OCI-LY1 (cell line): ENCODE data around the gene KEL.

Source experiments
- H2AFZ ChIP-seq: fragments of 200-600 bp; sonication (generic), shearing (Covaris generic); 2 replicates; pipeline ENCODE4 v1.6.0; 2014; ENCODE audit warnings: antibody characterized with exemption, mild to moderate bottlenecking, low read length
- H3F3A ChIP-seq: fragments of 200-600 bp; sonication (generic), shearing (Covaris generic); 2 replicates; pipeline ENCODE4 v1.6.0; 2014; ENCODE audit warnings: mild to moderate bottlenecking, antibody characterized with exemption, low read length, moderate library complexity; ENCODE audit not compliant: insufficient read depth
- H3K27ac ChIP-seq: fragments of 200-600 bp; sonication (generic); 2 replicates; pipeline ENCODE4 v1.5.1; 2014; ENCODE audit warnings: low read length, mixed run types, mild to moderate bottlenecking, low read depth; ENCODE audit not compliant: poor library complexity, severe bottlenecking
- H3K27me3 ChIP-seq: fragments of 200-600 bp; sonication (generic); 2 replicates; pipeline ENCODE4 v1.6.0; 2014; ENCODE audit warnings: antibody characterized with exemption, mild to moderate bottlenecking, low read length, moderate library complexity; ENCODE audit not compliant: insufficient read depth
- H3K36me3 ChIP-seq: fragments of 200-600 bp; sonication (generic); 2 replicates; pipeline ENCODE4 v1.6.1; 2014; ENCODE audit warnings: mild to moderate bottlenecking, antibody characterized with exemption, low read length, moderate library complexity, mixed read lengths; ENCODE audit not compliant: insufficient read depth
- H3K4me1 ChIP-seq: fragments of 200-600 bp; sonication (generic); 2 replicates; pipeline ENCODE4 v1.5.1; 2014; ENCODE audit warnings: mild to moderate bottlenecking, low read length, moderate library complexity; ENCODE audit not compliant: insufficient read depth, severe bottlenecking
- H3K4me2 ChIP-seq: fragments of 200-600 bp; sonication (generic), shearing (Covaris generic); 2 replicates; pipeline ENCODE4 v1.6.1; 2014; ENCODE audit warnings: low read length
- H3K4me3 ChIP-seq: fragments of 200-600 bp; sonication (generic); 2 replicates; pipeline ENCODE4 v1.5.1; 2014; ENCODE audit warnings: low read length, low read depth, mild to moderate bottlenecking, mixed read lengths; ENCODE audit not compliant: poor library complexity, severe bottlenecking
- H3K79me2 ChIP-seq: fragments of 200-600 bp; shearing (Covaris generic); 2 replicates; pipeline ENCODE4 v1.6.1; 2016; ENCODE audit warnings: mixed run types, low read length, mixed read lengths; ENCODE audit not compliant: insufficient read depth
- H3K9ac ChIP-seq: fragments of 200-600 bp; sonication (generic), shearing (Covaris generic); 2 replicates; pipeline ENCODE4 v1.6.1; 2014; ENCODE audit warnings: mild to moderate bottlenecking, low read length, mixed read lengths
- H3K9me2 ChIP-seq: fragments of 200-600 bp; sonication (generic), shearing (Covaris generic); 2 replicates; pipeline ENCODE4 v1.6.1; 2014; ENCODE audit warnings: low read depth, mild to moderate bottlenecking, low read length, mixed read lengths
- H3K9me3 ChIP-seq: fragments of 200-600 bp; shearing (Covaris generic); 2 replicates; pipeline ENCODE4 v1.6.1; 2014; ENCODE audit warnings: low read length, mixed read lengths
- H4K20me1 ChIP-seq: fragments of 200-600 bp; sonication (generic), shearing (Covaris generic); 2 replicates; pipeline ENCODE4 v1.6.0; 2016; ENCODE audit warnings: mild to moderate bottlenecking, low read length; ENCODE audit not compliant: insufficient read depth
- CTCF ChIP-seq: fragments of 200-600 bp; sonication (generic), shearing (Covaris generic); IDR thresholded peaks from 2 replicates; pipeline ENCODE4 v1.5.1; 2017; ENCODE audit warnings: mild to moderate bottlenecking, antibody characterized with exemption, low read length, moderate library complexity, mixed read lengths
- EZH2 ChIP-seq: fragments of 200-600 bp; sonication (generic), shearing (Covaris generic); IDR thresholded peaks from 2 replicates; pipeline ENCODE4 v1.8.0; 2017; ENCODE audit warnings: borderline replicate concordance, mixed run types, mild to moderate bottlenecking, antibody characterized with exemption, low read length, moderate library complexity, mixed read lengths

Gene KEL

DNA sequence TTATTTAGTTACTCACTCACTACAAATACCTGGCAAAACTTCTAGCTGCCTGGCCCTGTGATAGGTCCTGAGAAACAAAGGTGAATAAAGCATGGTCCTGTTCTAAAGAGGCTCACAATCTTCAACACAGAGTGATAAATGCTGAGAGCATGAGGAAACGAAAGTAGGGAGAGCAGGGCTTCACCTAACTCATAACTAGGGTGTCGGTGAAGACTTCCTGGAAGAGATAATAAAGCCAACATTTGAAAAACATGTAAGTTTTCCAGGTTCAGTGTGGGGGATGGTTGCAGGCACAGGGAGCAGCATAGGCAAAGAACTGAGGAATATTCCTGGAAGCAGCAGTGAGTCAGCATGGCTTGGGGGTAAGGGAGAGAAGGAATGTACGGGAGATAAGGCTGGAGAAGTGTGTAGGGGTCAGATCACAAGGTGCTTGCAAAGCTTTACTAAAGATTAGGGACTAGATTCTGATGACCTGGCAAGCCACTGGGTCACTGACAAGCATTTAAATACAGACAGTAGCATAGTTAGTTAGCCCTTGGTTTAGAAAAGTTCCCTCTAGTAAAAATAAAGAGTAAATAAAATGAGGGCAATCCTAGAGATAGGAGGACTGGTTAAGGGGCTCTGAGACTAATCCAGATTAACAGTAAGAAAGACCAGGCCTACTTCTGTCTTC is 5.1 kb downstream of the KEL start:
- no peak overlapping the region for H2AFZ ChIP-seq
- no peak overlapping the region for H3K4me2 ChIP-seq
- no peaks in the 10 kb centered on the region for H3K9me2 ChIP-seq
- no peak overlapping the region for H3K9ac ChIP-seq
- H3F3A ChIP-seq: no peaks in the 10 kb centered on the region
- no peaks in the 10 kb centered on the region for H3K79me2 ChIP-seq
- no peaks in the 10 kb centered on the region for H3K27me3 ChIP-seq
- no peak overlapping the region for H3K4me3 ChIP-seq
- no peaks in the 10 kb centered on the region for H3K4me1 ChIP-seq
- no peaks in the 10 kb centered on the region; the same call in 1 of the 2 replicates for H3K9me3 ChIP-seq
- no peaks in the 10 kb centered on the region for H4K20me1 ChIP-seq
- H3K27ac ChIP-seq: no peak overlapping the region
- TF ChIP-seq CTCF: no peak
- TF ChIP-seq EZH2: no peak
- no peaks in the 10 kb centered on the region for H3K36me3 ChIP-seq

DNA sequence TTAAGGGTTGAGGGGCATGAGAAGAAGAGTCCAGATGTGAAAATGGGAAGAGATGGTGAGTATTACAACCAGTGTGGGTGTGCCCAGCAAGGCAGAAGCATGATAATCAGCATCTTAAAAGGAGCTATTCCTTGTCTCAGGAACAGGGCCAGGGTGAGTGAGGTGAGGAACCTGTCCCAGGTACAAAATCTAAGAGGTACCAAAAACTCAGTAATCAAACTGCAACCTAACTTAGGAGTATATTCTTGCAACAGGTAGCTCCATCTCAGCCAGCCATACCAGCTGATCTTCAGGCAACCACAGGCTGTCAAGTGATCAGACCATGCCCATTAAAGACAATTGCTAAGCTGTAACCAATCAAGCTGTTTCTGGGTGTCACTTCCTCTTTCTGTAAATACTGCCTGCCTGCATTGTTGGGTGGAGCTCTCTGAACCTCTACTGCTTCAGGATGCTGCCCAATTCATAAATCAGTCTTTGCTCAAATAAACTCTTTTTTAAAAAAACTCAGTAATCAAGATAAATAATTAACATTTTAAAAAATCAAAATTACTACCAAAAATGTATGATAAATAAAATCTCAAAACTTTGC is 7.4 kb downstream of the KEL start:
- no peak overlapping the region for H3K27ac ChIP-seq
- H2AFZ ChIP-seq: no peak overlapping the region
- no peaks in the 10 kb centered on the region for H3F3A ChIP-seq
- no peaks in the 10 kb centered on the region for H3K79me2 ChIP-seq
- TF ChIP-seq EZH2: no peak
- TF ChIP-seq CTCF: no peak
- no peaks in the 10 kb centered on the region for H4K20me1 ChIP-seq
- no peak overlapping the region for H3K4me3 ChIP-seq
- no peak overlapping the region for H3K9ac ChIP-seq
- no peaks in the 10 kb centered on the region for H3K9me2 ChIP-seq
- no peaks in the 10 kb centered on the region; the same call in 1 of the 2 replicates for H3K27me3 ChIP-seq
- no peaks in the 10 kb centered on the region; the same call in 1 of the 2 replicates for H3K9me3 ChIP-seq
- H3K4me1 ChIP-seq: no peaks in the 10 kb centered on the region
- H3K36me3 ChIP-seq: no peaks in the 10 kb centered on the region
- H3K4me2 ChIP-seq: no peak overlapping the region

DNA sequence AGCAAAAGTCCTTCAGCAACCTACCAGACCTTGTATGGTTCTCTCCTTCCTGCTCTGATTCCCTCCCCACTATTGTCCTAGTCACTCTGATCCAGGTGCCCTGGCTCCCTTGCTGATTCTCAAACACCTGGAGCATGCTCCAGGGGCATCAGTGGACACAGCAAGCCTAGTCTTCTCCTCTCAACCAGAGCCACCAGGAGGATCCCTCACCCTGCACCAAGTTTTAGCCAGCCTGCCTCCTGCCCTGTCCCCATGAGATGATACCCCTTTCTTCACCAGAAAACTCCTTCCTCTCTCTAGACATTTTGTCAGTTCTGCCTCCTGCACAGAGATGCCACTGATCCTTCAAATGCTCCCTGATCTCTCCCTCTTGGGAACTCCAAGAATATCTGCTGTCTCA is 11.9 kb downstream of the KEL start:
- TF ChIP-seq EZH2 (no peak), CTCF (no peak)
- Histone ChIP-seq H3K27me3 (peaks cover 8% of the 10 kb centered on the region; the same call in 1 of the 2 replicates), H3K27ac (no peak overlapping the region), H3K4me2 (no peak overlapping the region), H3K9me3 (no peaks in the 10 kb centered on the region; the same call in 1 of the 2 replicates), H3K9me2 (no peaks in the 10 kb centered on the region), H3K4me1 (no peaks in the 10 kb centered on the region), H3K79me2 (no peaks in the 10 kb centered on the region), H3K36me3 (no peaks in the 10 kb centered on the region), H3K9ac (no peak overlapping the region), H4K20me1 (no peaks in the 10 kb centered on the region), H3K4me3 (no peak overlapping the region), H2AFZ (no peak overlapping the region), H3F3A (no peaks in the 10 kb centered on the region)
